Esophagus muscularis mucosa (tissue), 4 donors: Measurements from ENCODE around the gene FOXN3. TPM values are rescaled to one million over a fixed set of nuclear protein-coding genes. Genes with fewer than 3 reads are reported as not detected.

Experiments used
- DNase-seq: peaks from one replicate; pipeline ENCODE4 v3.0.0-alpha.2; 2017; ENCODE audit errors: extremely low spot score
- H3K27ac ChIP-seq, 4 donors: fragments of 200-600 bp; sonication (generic); replicated peaks in 1 of 4; 1 replicate in 3 of 4; 2 replicates in 1 of 4; pipeline ENCODE4 v1.5.1; 2016 to 2019; ENCODE audit warnings: mild to moderate bottlenecking in 1 of 4
- H3K27me3 ChIP-seq, 4 donors: fragments of 200-600 bp; sonication (generic); one replicate each; pipeline versions ENCODE4 v1.5.1 to v1.6.0; 2016 to 2019
- H3K36me3 ChIP-seq, 4 donors: fragments of 200-600 bp; sonication (generic); one replicate each; pipeline ENCODE4 v1.5.1; 2016 to 2019
- H3K4me1 ChIP-seq, 4 donors: fragments of 200-600 bp; sonication (generic); one replicate each; pipeline ENCODE4 v1.5.1; 2016 to 2019
- H3K4me3 ChIP-seq, 4 donors: fragments of 200-600 bp; sonication (generic); 1 replicate in 2 of 4; 2 replicates in 2 of 4; pipeline ENCODE4 v1.5.1; 2016 to 2019; ENCODE audit warnings: mild to moderate bottlenecking in 4 of 4, moderate library complexity in 1 of 4
- H3K9me3 ChIP-seq, 4 donors: fragments of 200-600 bp; sonication (generic); 1 replicate in 3 of 4; 2 replicates in 1 of 4; pipeline ENCODE4 v1.5.1; 2016 to 2019
- CTCF ChIP-seq, 3 experiments: fragments of 200-600 bp in 2 of 3; fragments of 450-650 bp in 1 of 3; sonication (generic) in 2 of 3; IDR thresholded peaks; one replicate each; pipeline ENCODE4 v1.5.1; 2017 to 2019; ENCODE audit warnings: antibody characterized with exemption in 3 of 3, mild to moderate bottlenecking in 2 of 3, moderate library complexity in 1 of 3
- EP300 ChIP-seq: sonication (generic); formaldehyde crosslinking; IDR thresholded peaks from one replicate; pipeline ENCODE4 v1.6.1; 2017; ENCODE audit warnings: antibody characterized with exemption
- POLR2A ChIP-seq: fragments of 450-650 bp; IDR thresholded peaks from one replicate; pipeline ENCODE4 v1.6.1; 2017; ENCODE audit warnings: antibody characterized with exemption, moderate library complexity, mild to moderate bottlenecking, low read depth
- POLR2AphosphoS5 ChIP-seq, 2 donors: sonication (generic); formaldehyde crosslinking; IDR thresholded peaks; one replicate each; pipeline ENCODE4 v1.6.1; 2017; ENCODE audit warnings: antibody characterized with exemption in 2 of 2
- WGBS: methylation state at CpG from one replicate; pipeline ENCODE4 v1.1.5; 2018; 5-methylcytosine and 5-hydroxymethylcytosine counted together
- intact Hi-C: fragments of 100-400 bp; cut with DNase I; formaldehyde crosslinking; loops from one replicate; pipeline ENCODE4 v1.15.1; 2023
- total RNA-seq, 4 donors: library from RNA; depleted of rRNA; stranded (reverse); fragments of >200 nt; gene quantifications; one replicate each; pipeline versions ENCODE4 v1.1.0 to v1.2.1, GENCODE V29; 2016

FOXN3 gene
- total RNA-seq, 4 donors from 2014 or later = 114 to 180 (median 145) TPM

- Histone ChIP-seq H3K27me3 (no peaks in the 10 kb centered on the region), H3K27ac (no peak overlapping the region), H3K9me3 (no peaks in the 10 kb centered on the region), H3K4me3 (no peak overlapping the region), H3K4me1 (peaks cover 32 to 49% (median 37%) of the 10 kb centered on the region in 4 donors), H3K36me3 (no peaks in the 10 kb centered on the region)
- WGBS = 70% methylated on average over 6 of the region's 8 CpGs
- intact Hi-C loops = no loop called here
- DNase-seq = no peak
- TF ChIP-seq POLR2A = no peak
- TF ChIP-seq CTCF (IDR thresholded peaks at IDR 0.05) = no peak
- no peak for TF ChIP-seq POLR2AphosphoS5 (IDR thresholded peaks at IDR 0.05)
- no peak for TF ChIP-seq EP300
These were observed 174.9 kb downstream of the FOXN3 start for GRCh38 chr14:89241934-89242651.

GRCh38 chr14:89241257-89241656 lies 175.8 kb downstream of the FOXN3 start:
- Histone ChIP-seq H3K27ac (no peak overlapping the region), H3K4me1 (peaks cover 32 to 57% (median 39%) of the 10 kb centered on the region in 4 donors), H3K27me3 (no peaks in the 10 kb centered on the region), H3K36me3 (no peaks in the 10 kb centered on the region), H3K4me3 (no peak overlapping the region), H3K9me3 (no peaks in the 10 kb centered on the region)
- TF ChIP-seq EP300 (no peak), POLR2AphosphoS5 (IDR thresholded peaks at IDR 0.05) (no peak), POLR2A (no peak), CTCF (IDR thresholded peaks at IDR 0.05) (no peak)
- DNase-seq = no peak
- intact Hi-C loops = no loop called here
- WGBS = 74% methylated on average over 4 of the region's 4 CpGs

- no peak overlapping the region for H3K4me3 ChIP-seq
- DNase-seq = no peak
- H3K4me1 ChIP-seq = peaks cover 32 to 57% (median 40%) of the 10 kb centered on the region in 4 donors
- no peak overlapping the region for H3K27ac ChIP-seq
- no peaks in the 10 kb centered on the region for H3K27me3 ChIP-seq
- TF ChIP-seq EP300 = no peak
- no peak for TF ChIP-seq POLR2A
- no peak for TF ChIP-seq CTCF (IDR thresholded peaks at IDR 0.05)
- no peak for TF ChIP-seq POLR2AphosphoS5 (IDR thresholded peaks at IDR 0.05)
- no peaks in the 10 kb centered on the region for H3K9me3 ChIP-seq
- no peaks in the 10 kb centered on the region for H3K36me3 ChIP-seq
- 67% methylated on average over 3 of the region's 3 CpGs for WGBS
- intact Hi-C loops = no loop called here
These were observed 176.6 kb downstream of the FOXN3 start for GRCh38 chr14:89240414-89240813.

GRCh38 chr14:89239023-89239422 lies 178.0 kb downstream of the FOXN3 start:
- Histone ChIP-seq H3K9me3 (no peaks in the 10 kb centered on the region), H3K4me3 (no peak overlapping the region), H3K4me1 (peaks cover 32 to 50% (median 47%) of the 10 kb centered on the region in 4 donors), H3K27ac (no peak overlapping the region), H3K27me3 (no peaks in the 10 kb centered on the region), H3K36me3 (no peaks in the 10 kb centered on the region)
- TF ChIP-seq EP300 (no peak), CTCF (IDR thresholded peaks at IDR 0.05) (no peak), POLR2AphosphoS5 (IDR thresholded peaks at IDR 0.05) (no peak), POLR2A (no peak)
- WGBS = 92% methylated on average over 6 of the region's 6 CpGs
- DNase-seq = no peak
- intact Hi-C loops = no loop called here
